ENCODE results near the gene CXCR4.
"Not testable (repeated sequence)": the region's sequence is repeated elsewhere in the genome, so short reads cannot be mapped to it uniquely, and the experiment has no call there.

The CXCR4 gene

GRCh38 chr2:136077107-136077506 lies 40.8 kb downstream of the CXCR4 start:
- no peak for DNase-seq (ENCODE audit: low read depth in 2 of 2)

DNA sequence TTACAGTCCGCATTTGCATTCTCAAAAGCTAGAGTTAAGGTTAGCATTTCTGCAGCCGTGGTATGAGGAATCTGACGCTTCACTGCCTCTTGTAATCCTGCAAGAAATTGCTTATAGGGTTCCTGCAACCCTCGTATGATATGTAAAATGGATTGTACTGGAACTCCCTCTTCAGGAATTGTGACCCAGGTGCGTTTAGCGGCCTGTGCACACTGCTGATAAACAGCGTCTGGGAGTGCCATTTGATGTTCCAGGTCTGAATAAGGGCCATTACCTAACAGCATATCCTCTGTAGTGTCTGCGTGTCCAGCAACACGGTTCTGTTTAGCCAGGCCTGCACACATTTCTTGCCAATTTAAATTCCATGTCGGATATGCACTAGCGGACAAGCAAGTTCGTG lies 42.5 kb downstream of the CXCR4 start:
- DNase-seq (ENCODE audit: low read depth in 2 of 2), result no peak

DNA sequence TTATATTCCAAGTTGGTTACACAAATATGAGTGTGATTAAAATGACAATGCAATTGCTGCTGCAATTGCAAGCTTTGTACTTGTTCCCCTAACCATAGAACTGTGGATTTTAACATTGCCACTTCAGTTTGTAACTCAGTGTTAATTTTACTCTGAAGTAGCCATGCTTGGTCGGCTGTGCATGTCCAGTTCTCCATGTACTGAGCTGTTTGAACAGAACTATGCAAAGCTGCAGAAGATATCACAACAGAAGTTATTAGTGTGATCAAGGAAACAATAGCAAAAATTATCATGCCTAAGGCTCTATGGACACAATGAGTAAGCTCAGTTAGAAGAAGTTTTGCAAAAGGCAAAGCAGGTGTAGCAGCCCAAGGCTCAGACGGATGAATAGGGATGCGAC lies 45.3 kb downstream of the CXCR4 start:
- no peak for DNase-seq (ENCODE audit: low read depth in 2 of 2)

GRCh38 chr2:136071887-136072286 lies 46.1 kb downstream of the CXCR4 start:
- not testable (repeated sequence) for DNase-seq (ENCODE audit: low read depth in 2 of 2)

GRCh38 chr2:136070913-136071312 lies 47.0 kb downstream of the CXCR4 start:
- no peak for DNase-seq (ENCODE audit: low read depth in 2 of 2)

- DNase-seq (ENCODE audit: low read depth in 2 of 2), result no peak
Observed at GRCh38 chr2:136069773-136070172, 48.2 kb downstream of the CXCR4 start.

DNA sequence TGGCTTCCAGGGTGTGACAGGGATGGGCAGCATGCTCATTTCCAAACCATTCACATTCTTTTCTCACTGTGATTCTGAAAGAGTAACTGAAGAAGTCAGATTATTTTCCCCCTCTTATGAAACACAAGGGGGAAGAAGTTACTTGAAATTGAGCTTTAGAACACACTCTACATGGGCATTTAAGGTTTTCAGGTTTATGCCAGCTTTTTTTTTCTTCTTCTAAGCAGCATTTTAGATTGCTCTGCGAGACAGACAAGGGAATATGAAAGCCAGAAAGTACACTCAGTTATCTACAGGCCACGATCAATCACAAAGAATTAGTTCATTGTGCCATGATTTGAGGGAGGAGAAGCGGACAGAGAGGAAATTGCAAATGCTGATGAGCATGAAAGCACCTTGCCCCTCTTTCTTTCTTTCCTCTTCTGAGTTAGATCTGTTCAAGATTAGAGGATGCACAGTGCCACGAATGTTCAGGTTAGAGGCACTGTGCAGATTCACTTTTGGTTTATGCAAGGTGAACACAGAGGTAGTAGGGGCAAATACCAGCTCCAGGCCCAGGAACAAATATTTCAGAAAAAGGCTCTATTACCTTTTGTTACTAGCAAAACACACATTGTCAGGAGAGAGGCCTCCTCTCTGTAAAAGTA lies 49.2 kb downstream of the CXCR4 start:
- no peak for DNase-seq (ENCODE audit: low read depth in 2 of 2)

DNA sequence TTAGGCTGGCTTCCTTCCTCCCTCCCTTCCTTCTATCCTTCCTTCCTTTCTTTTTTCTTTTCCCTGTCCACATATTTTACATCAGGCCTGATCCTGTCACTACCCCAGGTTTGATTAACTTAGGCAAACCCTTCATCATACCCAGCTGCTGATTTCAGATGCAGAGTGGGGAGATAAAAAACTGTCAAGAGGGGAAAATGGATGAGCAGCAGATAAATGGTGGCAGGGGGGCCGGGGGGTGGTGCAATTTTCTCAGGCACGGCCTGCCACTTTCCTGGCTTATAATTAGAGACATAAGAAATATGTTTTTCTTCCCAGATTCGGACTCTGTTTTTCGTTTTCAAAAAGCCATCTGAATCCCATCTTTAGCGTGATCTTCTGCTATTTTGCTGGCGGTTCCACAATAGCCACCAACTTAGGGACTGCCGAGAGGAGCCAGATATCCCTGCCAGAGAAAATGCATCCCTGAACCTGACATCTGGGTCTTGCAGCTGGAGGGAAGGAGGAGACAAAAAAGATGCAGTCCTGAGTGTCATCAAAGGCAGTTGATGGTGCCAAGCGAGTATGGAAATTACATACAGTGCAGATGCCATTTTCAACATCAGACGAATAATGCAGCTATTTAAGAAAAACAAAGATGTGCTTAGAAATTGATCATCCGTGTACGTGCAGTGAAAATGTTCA lies 49.9 kb downstream of the CXCR4 start:
- no peak for DNase-seq (ENCODE audit: low read depth in 2 of 2)

DNA sequence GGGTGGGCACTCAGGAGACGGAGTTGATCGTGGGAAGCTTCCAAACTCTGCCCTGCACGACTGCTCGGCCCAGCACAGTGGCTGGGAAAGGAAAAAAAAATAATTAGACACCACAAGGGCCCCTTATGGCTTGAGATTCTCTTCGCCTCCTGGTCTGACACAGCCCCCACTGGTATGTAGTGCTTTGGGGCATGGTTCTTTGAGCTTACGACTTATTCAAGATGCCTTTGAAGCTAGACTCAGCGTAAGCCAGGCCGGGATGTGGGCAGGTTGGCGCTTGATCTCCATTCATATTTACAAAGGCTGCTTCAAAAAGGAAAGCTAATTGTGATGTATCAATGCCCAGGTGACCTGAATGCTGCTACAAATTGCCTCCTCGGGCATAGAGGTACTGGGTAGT lies 50.5 kb downstream of the CXCR4 start:
- DNase-seq (ENCODE audit: low read depth in 2 of 2), result no peak

DNA sequence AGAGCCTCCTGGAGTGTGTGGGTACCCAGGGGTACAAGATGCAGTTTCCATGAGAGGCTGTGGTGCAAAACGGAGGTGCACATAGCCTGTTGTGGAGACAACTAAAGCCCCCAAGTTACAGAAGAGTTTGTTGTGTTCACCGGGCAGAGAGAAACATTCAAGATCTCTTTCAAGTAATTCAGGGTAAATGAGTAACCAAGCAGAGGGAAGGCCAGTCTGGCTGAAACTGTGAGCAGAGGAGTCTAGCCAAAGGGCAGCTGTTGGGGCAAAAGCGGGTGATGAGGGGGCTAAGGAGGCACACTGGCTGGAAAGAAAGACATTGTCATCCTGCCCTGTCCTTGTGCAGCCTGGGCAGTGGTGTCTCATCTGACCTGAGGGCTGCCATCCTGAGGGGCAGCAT lies 52.0 kb downstream of the CXCR4 start:
- no peak for DNase-seq (ENCODE audit: low read depth in 2 of 2)

- no peak for DNase-seq (ENCODE audit: low read depth in 2 of 2)
Observed at GRCh38 chr2:136065384-136065783, 52.6 kb downstream of the CXCR4 start.
